Suprapubic skin (tissue), 4 donors: Measurements from ENCODE around the gene PCCB. TPM values are rescaled to one million over a fixed set of nuclear protein-coding genes. Genes with fewer than 3 reads are reported as not detected.

Experiments
- DNase-seq, 2 donors: peaks; one replicate each; pipeline ENCODE4 v3.0.0-alpha.2; 2019; ENCODE audit warnings: low spot score in 2 of 2
- H3K27ac ChIP-seq: fragments of 200-600 bp; sonication (generic); one replicate; pipeline ENCODE4 v1.5.1; 2019
- H3K27me3 ChIP-seq: fragments of 200-600 bp; sonication (generic); one replicate; pipeline ENCODE4 v1.5.1; 2019
- H3K36me3 ChIP-seq: fragments of 200-600 bp; sonication (generic); one replicate; pipeline ENCODE4 v1.5.1; 2019
- H3K4me1 ChIP-seq: fragments of 200-600 bp; sonication (generic); one replicate; pipeline ENCODE4 v1.5.1; 2019
- H3K4me3 ChIP-seq: fragments of 200-600 bp; sonication (generic); one replicate; pipeline ENCODE4 v1.5.1; 2019; ENCODE audit warnings: mild to moderate bottlenecking
- H3K9me3 ChIP-seq: fragments of 200-600 bp; sonication (generic); one replicate; pipeline ENCODE4 v1.5.1; 2019
- CTCF ChIP-seq, 2 donors: fragments of 200-600 bp in 1 of 2; fragments of 450-650 bp in 1 of 2; sonication (generic) in 1 of 2; IDR thresholded peaks; one replicate each; pipeline ENCODE4 v1.5.1; 2016 to 2019; ENCODE audit warnings: antibody characterized with exemption in 2 of 2, mild to moderate bottlenecking in 1 of 2, moderate library complexity in 1 of 2
- EP300 ChIP-seq: sonication (generic); formaldehyde crosslinking; IDR thresholded peaks from one replicate; pipeline ENCODE4 v1.6.1; 2017; ENCODE audit warnings: antibody characterized with exemption
- POLR2A ChIP-seq, 2 donors: fragments of 450-650 bp; IDR thresholded peaks; one replicate each; pipeline ENCODE4 v1.6.1; 2017; ENCODE audit warnings: antibody characterized with exemption in 2 of 2, mild to moderate bottlenecking in 2 of 2, moderate library complexity in 2 of 2
- POLR2AphosphoS5 ChIP-seq, 3 donors: sonication (generic); formaldehyde crosslinking; IDR thresholded peaks; one replicate each; pipeline ENCODE4 v1.6.1; 2017; ENCODE audit warnings: antibody characterized with exemption in 3 of 3
- WGBS: methylation state at CpG from one replicate; pipeline ENCODE4 v1.1.5; 2018; 5-methylcytosine and 5-hydroxymethylcytosine counted together
- total RNA-seq, 4 donors: library from RNA; depleted of rRNA; stranded (reverse); fragments of >200 nt; gene quantifications; one replicate each; pipeline ENCODE4 v1.1.0, GENCODE V29; 2016

PCCB gene
- total RNA-seq, 4 donors from 2014 or later: 23.0 to 34.7 (median 28.6) TPM

- peaks cover 9% of the 10 kb centered on the region for H3K9me3 ChIP-seq
- no peaks in the 10 kb centered on the region for H3K4me1 ChIP-seq
- H3K27ac ChIP-seq: no peak overlapping the region
- H3K27me3 ChIP-seq: no peaks in the 10 kb centered on the region
- H3K36me3 ChIP-seq: peaks cover 19% of the 10 kb centered on the region
- WGBS: 84% methylated on average over 4 of the region's 4 CpGs
- no peak for TF ChIP-seq POLR2A (IDR thresholded peaks at IDR 0.05)
- TF ChIP-seq CTCF (IDR thresholded peaks at IDR 0.05): no peak
- no peak for TF ChIP-seq EP300
- TF ChIP-seq POLR2AphosphoS5 (IDR thresholded peaks at IDR 0.05): no peak
- DNase-seq: no peak
- H3K4me3 ChIP-seq: no peak overlapping the region
These were observed 26.1 kb downstream of the PCCB start for GRCh38 chr3:136276049-136276755.

DNA sequence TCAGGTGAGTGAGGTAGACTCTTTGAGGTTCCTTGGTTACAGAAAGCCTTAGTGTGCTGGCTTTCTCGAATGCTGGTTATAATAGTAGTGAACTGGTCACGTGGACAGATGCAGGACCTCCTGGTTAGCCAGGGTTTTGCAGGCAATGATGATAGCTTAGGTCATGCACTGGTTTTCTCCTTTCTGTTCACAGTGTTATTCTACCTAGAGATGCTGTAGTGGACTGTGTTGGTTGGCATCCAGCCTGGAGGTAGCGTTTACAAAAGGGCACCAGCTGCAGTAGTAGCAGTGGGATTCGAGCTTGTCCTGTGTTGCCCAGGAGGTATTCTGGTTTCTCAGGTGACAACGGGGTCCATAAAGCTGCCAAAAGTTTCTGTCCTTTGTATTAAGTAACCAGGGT is 27.0 kb downstream of the PCCB start:
- H3K27me3 ChIP-seq: no peaks in the 10 kb centered on the region
- H3K4me3 ChIP-seq: no peak overlapping the region
- DNase-seq: no peak
- H3K36me3 ChIP-seq: peaks cover 19% of the 10 kb centered on the region
- WGBS: 91% methylated on average over 5 of the region's 5 CpGs
- H3K27ac ChIP-seq: no peak overlapping the region
- TF ChIP-seq POLR2AphosphoS5 (IDR thresholded peaks at IDR 0.05) (no peak), CTCF (IDR thresholded peaks at IDR 0.05) (no peak), EP300 (no peak), POLR2A (IDR thresholded peaks at IDR 0.05) (no peak)
- H3K4me1 ChIP-seq: no peaks in the 10 kb centered on the region
- peaks cover 11% of the 10 kb centered on the region for H3K9me3 ChIP-seq

DNA sequence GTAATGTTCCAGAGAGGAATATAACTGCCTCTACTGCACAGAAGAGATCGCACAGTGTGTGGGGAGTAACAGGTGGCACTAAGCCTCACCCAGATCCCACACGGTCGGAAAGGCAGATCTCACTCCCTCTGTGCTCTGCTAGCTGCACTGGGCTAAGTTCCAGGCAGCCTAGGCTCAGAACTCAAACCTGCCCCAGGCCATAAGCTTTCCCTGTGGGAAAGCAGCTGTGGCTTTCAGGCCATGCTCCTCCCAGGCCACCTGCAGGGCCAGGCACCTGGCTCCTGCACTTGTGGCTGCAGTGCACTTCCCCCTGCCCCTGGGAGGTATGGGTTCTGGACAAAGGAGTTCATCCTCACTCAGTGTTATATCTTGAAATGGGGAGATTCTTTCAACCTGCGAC is 27.5 kb downstream of the PCCB start:
- 72% methylated on average over 4 of the region's 4 CpGs for WGBS

DNA sequence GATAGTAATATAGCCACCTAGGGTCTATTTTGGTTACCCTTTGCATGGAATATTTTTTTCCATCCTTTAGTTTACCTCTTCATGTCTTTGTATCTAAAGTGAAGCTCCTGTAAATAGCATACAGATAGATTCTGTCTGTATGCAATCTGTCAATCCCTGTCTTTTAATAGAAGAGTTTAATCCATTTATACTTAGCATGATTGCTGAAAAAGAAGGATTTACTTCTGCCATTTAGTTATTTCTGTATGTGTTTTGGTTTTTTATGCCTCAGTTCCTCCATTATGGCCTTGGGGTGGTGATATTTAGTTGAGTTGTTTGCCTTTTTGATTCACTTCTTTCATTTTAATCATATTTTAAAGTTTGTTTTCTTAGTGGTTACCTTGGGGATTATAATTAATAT is 29.0 kb downstream of the PCCB start:
- no peaks in the 10 kb centered on the region for H3K4me1 ChIP-seq
- TF ChIP-seq POLR2AphosphoS5 (IDR thresholded peaks at IDR 0.05): no peak
- TF ChIP-seq POLR2A (IDR thresholded peaks at IDR 0.05): no peak
- TF ChIP-seq EP300: no peak
- no peak for TF ChIP-seq CTCF (IDR thresholded peaks at IDR 0.05)
- peaks cover 11% of the 10 kb centered on the region for H3K9me3 ChIP-seq
- H3K36me3 ChIP-seq: peaks cover 28% of the 10 kb centered on the region
- no peak overlapping the region for H3K4me3 ChIP-seq
- H3K27me3 ChIP-seq: no peaks in the 10 kb centered on the region
- DNase-seq: no peak
- H3K27ac ChIP-seq: no peak overlapping the region

More for the DNA sequence above, 27.5 kb downstream of the PCCB start:
- Histone ChIP-seq H3K27me3 (no peaks in the 10 kb centered on the region), H3K4me1 (no peaks in the 10 kb centered on the region), H3K27ac (no peak overlapping the region), H3K9me3 (peaks cover 11% of the 10 kb centered on the region), H3K4me3 (no peak overlapping the region), H3K36me3 (peaks cover 19% of the 10 kb centered on the region)
- DNase-seq: no peak
- TF ChIP-seq POLR2AphosphoS5 (IDR thresholded peaks at IDR 0.05) (no peak), POLR2A (IDR thresholded peaks at IDR 0.05) (no peak), EP300 (no peak), CTCF (IDR thresholded peaks at IDR 0.05) (no peak)

GRCh38 chr3:136280961-136281360 is 30.8 kb downstream of the PCCB start:
- no peak overlapping the region for H3K27ac ChIP-seq
- DNase-seq: no peak
- H3K9me3 ChIP-seq: peaks cover 11% of the 10 kb centered on the region
- no peak overlapping the region for H3K4me3 ChIP-seq
- H3K36me3 ChIP-seq: peaks cover 37% of the 10 kb centered on the region
- TF ChIP-seq CTCF (IDR thresholded peaks at IDR 0.05) (no peak), POLR2AphosphoS5 (IDR thresholded peaks at IDR 0.05) (no peak), EP300 (no peak), POLR2A (IDR thresholded peaks at IDR 0.05) (no peak)
- no peaks in the 10 kb centered on the region for H3K4me1 ChIP-seq
- H3K27me3 ChIP-seq: no peaks in the 10 kb centered on the region
- 97% methylated on average over 2 of the region's 2 CpGs for WGBS
